OCI-LY7 (cell line): ENCODE results near the gene INTS14.

ENCODE experiments used
- EZH2phosphoT487 ChIP-seq: fragments of 200-600 bp; sonication (generic); IDR thresholded peaks from 2 replicates; pipeline ENCODE4 v1.6.1; 2018; ENCODE audit warnings: low read depth, borderline replicate concordance, mild to moderate bottlenecking, mixed run types, antibody characterized with exemption, low read length, moderate library complexity, mixed read lengths
- TF ChIP-seq, protein P1 (sequence below): fragments of 200-600 bp; sonication (generic); conservative IDR thresholded peaks from 2 replicates; pipeline ENCODE4 v1.5.1; 2014; ENCODE audit warnings: mild to moderate bottlenecking, antibody characterized with exemption, low read length, moderate library complexity, mixed read lengths

DNA sequence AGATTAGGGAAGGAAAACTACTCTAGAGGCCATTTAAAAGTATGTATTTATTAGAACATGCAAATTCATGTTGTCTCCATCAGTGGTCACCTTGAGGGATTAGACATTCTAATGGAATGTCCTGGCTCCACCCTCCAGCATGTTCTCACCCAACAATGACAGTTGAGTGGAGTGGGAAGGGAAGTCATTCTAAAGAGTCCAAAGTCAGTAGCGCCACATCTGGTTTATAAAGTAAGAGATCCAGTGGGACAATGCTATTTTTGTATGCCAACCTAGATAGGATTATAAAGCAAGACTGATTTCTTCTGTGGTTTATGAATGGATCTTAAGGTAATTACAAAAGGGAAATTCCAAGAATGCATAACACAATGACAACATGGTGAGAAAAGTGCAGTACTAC lies 44.1 kb upstream of the INTS14 start:
- TF ChIP-seq, protein P1, sequence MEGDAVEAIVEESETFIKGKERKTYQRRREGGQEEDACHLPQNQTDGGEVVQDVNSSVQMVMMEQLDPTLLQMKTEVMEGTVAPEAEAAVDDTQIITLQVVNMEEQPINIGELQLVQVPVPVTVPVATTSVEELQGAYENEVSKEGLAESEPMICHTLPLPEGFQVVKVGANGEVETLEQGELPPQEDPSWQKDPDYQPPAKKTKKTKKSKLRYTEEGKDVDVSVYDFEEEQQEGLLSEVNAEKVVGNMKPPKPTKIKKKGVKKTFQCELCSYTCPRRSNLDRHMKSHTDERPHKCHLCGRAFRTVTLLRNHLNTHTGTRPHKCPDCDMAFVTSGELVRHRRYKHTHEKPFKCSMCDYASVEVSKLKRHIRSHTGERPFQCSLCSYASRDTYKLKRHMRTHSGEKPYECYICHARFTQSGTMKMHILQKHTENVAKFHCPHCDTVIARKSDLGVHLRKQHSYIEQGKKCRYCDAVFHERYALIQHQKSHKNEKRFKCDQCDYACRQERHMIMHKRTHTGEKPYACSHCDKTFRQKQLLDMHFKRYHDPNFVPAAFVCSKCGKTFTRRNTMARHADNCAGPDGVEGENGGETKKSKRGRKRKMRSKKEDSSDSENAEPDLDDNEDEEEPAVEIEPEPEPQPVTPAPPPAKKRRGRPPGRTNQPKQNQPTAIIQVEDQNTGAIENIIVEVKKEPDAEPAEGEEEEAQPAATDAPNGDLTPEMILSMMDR: no peak
- TF ChIP-seq EZH2phosphoT487: no peak
